Kasumi-1 (cell line): ENCODE results near the gene CC2D2A.
"Not testable (repeated sequence)": the region's sequence is repeated elsewhere in the genome, so short reads cannot be mapped to it uniquely, and the experiment has no call there.

Experiments
- DNase-seq, 2 experiments: peaks; one replicate each; lab custom pipeline; 2025; lab: John Stamatoyannopoulos, UW

The CC2D2A gene

DNA sequence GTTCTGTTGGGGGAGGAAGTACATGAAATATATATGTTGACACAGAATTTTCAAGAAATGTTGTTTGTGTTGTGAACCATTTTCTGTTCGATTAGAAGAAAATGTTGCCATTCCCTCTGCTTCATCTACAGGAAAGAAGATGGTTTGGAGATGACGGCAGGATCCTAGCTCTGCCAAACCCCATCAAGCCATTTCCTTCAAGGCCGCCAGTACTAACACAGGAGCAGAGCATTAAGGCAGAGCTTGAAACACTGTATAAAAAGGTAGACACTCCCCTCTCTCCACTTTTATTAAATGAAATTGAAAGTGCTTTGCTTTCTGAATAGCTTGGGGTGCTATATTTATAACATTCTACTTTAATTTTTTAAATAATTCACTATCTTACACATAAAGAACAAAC is 46.8 kb downstream of the CC2D2A start:
- DNase-seq = no peak

DNA sequence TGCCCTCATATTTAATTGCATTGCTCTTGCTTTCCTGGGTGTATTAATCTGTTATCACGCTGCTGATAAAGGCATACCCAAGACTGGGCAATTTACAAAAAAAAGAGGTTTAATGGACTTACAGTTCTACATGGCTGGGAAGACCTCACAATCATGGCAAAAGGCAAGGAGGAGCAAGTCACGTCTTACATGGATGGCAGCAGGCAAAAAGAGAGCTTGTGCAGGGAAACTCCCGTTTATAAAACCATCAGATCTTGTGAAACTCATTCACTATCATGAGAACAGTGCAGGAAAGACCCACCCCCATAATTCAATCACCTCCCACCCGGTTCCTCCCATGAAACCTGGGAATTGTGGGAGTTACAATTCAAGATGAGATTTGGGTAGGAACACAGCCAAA is 48.0 kb downstream of the CC2D2A start:
- not testable (repeated sequence) for DNase-seq

DNA sequence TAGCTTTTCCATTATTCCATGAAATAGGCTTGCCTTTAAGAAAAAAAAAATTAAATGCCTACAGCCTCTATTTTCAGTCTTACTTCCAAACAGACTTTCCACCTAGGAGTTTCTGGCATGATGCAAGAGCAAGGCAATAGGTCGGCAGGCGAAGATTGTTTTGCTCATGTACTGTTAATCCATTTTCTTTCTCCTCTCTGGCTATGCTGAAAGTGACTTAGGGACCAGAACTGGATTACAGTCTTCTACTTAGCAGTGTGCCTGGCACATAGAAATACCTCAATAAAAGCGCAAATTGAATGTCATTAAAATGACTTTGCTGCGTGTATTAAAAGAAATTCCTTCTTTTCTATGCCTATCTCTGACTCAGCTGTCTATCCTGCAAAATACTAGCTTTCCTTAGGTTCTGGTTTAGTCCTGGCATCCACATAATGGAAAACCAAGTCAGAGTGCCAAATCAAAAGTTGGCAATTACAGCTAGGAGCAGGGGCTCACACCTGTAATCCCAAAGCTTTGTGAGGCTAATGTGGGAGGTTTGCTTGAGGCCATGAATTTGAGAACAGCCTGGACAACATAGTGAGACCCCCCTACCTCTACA is 51.9 kb downstream of the CC2D2A start:
- DNase-seq = no peak

DNA sequence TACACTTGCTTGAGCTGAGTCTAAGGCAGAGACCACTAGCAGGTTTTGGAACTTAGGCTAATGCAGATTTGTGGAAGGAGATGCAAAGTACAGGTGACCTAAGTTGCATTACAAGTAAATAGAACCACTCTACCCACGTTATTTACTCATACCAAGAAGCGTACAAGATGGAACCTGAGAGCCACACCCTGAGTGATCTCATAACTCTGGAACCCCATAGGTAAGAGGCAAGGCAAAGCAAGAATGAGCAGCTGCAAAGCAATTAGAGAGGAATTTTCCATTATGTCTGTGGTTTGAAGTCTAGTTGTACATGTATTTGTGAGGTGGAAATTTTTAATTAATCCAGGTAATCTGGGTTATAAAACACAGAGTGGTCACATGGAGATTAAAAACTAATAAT is 55.4 kb downstream of the CC2D2A start:
- DNase-seq = no peak

GRCh38 chr4:15526924-15527592 is 57.4 kb downstream of the CC2D2A start:
- DNase-seq = no peak

DNA sequence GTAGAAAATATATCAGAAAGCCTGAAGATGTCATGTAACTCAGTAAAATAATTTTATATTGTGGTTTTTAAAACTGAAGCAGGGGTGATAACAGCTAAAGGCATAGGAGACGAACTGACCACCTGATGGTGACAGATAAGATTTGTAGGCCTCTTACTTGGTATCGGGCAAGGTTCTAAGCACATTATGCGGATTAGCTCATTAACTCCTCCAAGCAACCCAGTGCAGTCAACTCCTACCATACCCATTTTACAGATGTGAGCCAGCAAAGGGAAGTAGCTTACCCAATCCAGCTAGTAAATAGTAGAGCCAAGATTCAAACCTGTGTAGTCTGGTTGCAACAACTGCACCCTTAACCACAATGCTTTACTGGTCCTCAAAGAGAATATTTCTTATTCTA is 62.1 kb downstream of the CC2D2A start:
- DNase-seq = no peak

GRCh38 chr4:15533817-15534216 is 64.1 kb downstream of the CC2D2A start:
- no peak for DNase-seq

- no peak for DNase-seq
Measured at GRCh38 chr4:15535599-15535998, 65.9 kb downstream of the CC2D2A start.

- DNase-seq = no peak
Measured at GRCh38 chr4:15536552-15537499, 67.1 kb downstream of the CC2D2A start.

GRCh38 chr4:15541941-15542340 is 72.3 kb downstream of the CC2D2A start:
- DNase-seq = no peak

DNA sequence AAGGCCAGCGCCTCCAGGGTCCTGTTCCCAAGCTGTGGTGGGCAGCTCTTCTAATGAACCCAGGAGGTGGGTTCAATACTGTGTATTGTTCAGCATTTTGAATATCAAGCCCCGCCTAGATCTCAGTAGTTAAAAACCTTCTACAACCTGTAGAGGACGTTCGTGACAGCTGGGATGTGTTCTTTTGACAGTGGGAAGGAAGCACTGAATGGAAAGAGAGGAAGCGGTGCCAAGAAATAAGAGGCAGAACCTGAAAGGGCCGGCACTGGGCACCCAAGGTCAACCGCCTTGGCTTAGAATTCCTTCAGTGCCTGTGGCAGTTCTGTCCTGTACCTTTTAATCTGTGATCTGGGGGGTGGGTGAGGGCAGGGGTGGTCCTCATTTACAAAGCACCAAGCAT is 73.1 kb downstream of the CC2D2A start:
- no peak for DNase-seq

DNA sequence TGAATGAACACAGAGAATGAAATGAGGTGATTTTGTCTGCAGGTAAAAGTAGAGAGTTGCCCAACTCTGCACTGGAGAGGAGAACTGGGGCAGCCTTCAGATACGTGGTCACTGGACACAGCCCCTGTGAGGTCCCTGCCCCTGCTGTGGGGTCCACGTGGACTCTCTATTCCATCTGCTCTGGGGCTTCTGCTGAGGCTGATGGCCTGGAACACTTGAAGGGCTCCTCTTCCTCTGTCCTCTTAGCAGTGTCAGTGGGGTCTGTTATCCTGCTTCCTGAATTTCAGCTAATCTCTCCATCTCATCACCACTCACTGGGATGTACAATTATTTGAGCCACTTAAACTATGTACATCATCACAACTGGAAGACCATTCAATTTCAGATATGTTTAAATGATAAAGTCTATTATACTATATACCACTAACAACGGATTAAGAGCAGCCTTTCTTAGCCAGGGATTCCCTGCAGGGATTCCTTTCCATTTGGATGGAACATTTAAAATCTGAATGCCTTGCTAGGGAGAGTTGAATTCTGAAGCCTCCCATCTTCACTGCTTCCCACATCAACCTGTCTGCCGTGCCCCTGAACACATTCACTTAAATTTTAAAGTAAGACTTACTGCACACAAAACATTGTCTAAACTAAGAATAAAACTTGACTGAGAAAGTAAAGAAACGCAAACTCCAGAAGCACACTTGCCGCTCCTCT is 74.0 kb downstream of the CC2D2A start:
- no peak for DNase-seq

- DNase-seq = no peak
Measured at GRCh38 chr4:15544248-15544729, 74.6 kb downstream of the CC2D2A start.

GRCh38 chr4:15545371-15545770 is 75.7 kb downstream of the CC2D2A start:
- no peak for DNase-seq

DNA sequence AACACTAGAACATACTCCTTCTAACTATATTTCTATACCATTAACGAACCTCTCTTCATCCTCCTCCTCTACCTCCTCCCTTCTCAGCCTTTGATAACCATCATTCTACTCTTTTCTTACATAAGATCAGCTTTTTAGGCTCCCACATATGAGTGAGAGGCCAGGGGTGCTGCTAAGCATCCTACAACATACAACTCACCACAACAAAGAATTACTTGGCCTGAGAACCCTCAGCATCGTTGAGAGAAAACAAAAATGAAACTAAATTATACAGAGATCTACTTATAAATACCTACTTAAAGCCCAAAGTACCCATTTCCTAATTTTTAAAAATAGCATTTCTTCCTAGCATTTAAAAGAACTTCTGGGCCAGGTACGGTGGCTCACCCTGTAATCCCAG is 77.7 kb downstream of the CC2D2A start:
- no peak for DNase-seq

GRCh38 chr4:15550491-15550890 is 80.8 kb downstream of the CC2D2A start:
- no peak for DNase-seq

DNA sequence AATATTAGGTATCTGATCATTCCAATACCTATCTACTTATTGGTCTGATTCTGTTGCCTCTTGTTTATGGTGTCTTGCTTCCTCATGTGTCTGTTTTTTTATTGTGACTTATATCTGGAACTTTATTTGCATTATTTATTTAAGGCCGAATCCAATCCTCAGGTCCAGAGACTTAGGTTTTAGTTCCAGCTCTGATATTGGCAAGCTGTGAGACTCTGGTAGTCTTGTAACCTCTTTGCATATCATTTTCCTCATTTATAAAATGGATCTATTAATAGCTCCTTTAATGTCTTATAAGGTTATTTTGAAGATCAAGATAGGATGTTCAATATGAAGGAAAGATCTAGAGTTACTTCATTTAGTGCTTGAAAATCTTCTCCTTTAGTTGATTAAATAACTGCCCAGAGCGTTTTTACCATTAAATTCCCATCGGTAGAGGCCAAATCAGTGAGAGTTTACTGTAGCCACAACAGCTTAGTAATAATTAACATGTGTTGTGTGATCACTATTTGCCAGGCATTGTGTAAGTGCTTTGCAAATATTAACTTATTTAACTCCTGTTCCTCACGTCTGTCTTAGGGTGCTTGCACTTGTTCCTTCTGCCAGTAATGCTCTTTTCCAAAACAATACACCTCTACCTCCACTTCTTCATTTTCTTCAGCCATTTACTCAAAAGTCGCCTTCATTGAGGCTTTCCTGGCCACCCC is 82.2 kb downstream of the CC2D2A start:
- DNase-seq = no peak

- no peak for DNase-seq
Measured at GRCh38 chr4:15552557-15553362, 83.1 kb downstream of the CC2D2A start.

- DNase-seq = no peak
Measured at GRCh38 chr4:15556511-15557092, 86.9 kb downstream of the CC2D2A start.
